ENCODE results near the gene NBAS. TPM values are rescaled to one million over a fixed set of nuclear protein-coding genes. Genes with fewer than 3 reads are reported as not detected.

The NBAS gene
- total RNA-seq, 1 experiment from 2014 or later = 36.3 TPM

GRCh38 chr2:15278296-15278695 lies 282.8 kb downstream of the NBAS start:
- Histone ChIP-seq H3K27ac (ENCODE audit: low read length) (no peak overlapping the region), H3K27me3 (ENCODE audit: control insufficient read depth, insufficient read depth, low read length) (no peaks in the 10 kb centered on the region), H3K4me3 (ENCODE audit: low read depth in 2 of 2, low read length in 2 of 2) (no peak overlapping the region), H3K36me3 (ENCODE audit: control insufficient read depth, insufficient read depth, low read length) (no peaks in the 10 kb centered on the region), H3K9me3 (ENCODE audit: control insufficient read depth, insufficient read depth, low read depth, low read length) (no peaks in the 10 kb centered on the region), H3K4me1 (ENCODE audit: control insufficient read depth, insufficient read depth, low read length) (no peaks in the 10 kb centered on the region)
- in situ Hi-C loops (cut with HindIII; ENCODE audit: low pct_unique_long_range_greater_than_20kb, low sequenced_read_pairs) (no loop called here), intact Hi-C loops (cut with micrococcal nuclease; ENCODE audit: unreplicated experiment) (no loop called here)
- no peak for ATAC-seq
- BruUV-seq (replicated peaks) = no TSS peak
- ChIA-PET CTCF (no interaction called here), POLR2A (no interaction called here)
- TF ChIP-seq TCF7L2 (IDR thresholded peaks at IDR 0.05; ENCODE audit: low read depth, low read length) = no peak
- TF ChIP-seq, protein P1, sequence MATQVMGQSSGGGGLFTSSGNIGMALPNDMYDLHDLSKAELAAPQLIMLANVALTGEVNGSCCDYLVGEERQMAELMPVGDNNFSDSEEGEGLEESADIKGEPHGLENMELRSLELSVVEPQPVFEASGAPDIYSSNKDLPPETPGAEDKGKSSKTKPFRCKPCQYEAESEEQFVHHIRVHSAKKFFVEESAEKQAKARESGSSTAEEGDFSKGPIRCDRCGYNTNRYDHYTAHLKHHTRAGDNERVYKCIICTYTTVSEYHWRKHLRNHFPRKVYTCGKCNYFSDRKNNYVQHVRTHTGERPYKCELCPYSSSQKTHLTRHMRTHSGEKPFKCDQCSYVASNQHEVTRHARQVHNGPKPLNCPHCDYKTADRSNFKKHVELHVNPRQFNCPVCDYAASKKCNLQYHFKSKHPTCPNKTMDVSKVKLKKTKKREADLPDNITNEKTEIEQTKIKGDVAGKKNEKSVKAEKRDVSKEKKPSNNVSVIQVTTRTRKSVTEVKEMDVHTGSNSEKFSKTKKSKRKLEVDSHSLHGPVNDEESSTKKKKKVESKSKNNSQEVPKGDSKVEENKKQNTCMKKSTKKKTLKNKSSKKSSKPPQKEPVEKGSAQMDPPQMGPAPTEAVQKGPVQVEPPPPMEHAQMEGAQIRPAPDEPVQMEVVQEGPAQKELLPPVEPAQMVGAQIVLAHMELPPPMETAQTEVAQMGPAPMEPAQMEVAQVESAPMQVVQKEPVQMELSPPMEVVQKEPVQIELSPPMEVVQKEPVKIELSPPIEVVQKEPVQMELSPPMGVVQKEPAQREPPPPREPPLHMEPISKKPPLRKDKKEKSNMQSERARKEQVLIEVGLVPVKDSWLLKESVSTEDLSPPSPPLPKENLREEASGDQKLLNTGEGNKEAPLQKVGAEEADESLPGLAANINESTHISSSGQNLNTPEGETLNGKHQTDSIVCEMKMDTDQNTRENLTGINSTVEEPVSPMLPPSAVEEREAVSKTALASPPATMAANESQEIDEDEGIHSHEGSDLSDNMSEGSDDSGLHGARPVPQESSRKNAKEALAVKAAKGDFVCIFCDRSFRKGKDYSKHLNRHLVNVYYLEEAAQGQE (IDR thresholded peaks at IDR 0.05; ENCODE audit: insufficient read depth in 1 of 2, low read depth in 2 of 2, low read length in 1 of 2) = no peak
- TF ChIP-seq SIN3A (IDR thresholded peaks at IDR 0.05; ENCODE audit: borderline replicate concordance, insufficient read depth, low read depth, low read length) = no peak
- no peak for TF ChIP-seq POLR2AphosphoS5 (IDR thresholded peaks at IDR 0.05; ENCODE audit: low read depth, low read length)
- DNase-seq (ENCODE audit: low read depth, low spot score) = no peak

DNA sequence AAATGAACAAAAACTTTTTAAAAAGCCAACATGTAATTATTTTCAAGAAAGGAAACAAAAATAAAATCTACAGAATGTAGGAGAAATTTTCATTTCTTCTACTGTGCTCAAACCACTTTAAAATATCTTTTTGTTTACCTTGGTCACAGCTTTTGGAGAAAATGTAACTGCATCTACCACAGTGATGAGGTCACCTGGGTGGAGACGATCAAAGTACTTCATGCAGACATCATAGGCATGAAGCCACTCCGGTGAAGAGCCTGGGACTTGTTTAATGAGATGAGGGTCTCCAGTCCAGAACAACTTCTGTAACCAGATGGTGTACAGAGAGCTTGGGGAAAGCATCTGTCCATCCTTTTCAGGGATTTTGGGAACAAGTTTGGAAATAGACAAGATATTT lies 285.8 kb downstream of the NBAS start:
- no peaks in the 10 kb centered on the region for H3K27me3 ChIP-seq (ENCODE audit: control insufficient read depth, insufficient read depth, low read length)
- in situ Hi-C loops (cut with HindIII; ENCODE audit: low pct_unique_long_range_greater_than_20kb, low sequenced_read_pairs) = no loop called here
- TF ChIP-seq POLR2AphosphoS5 (IDR thresholded peaks at IDR 0.05; ENCODE audit: low read depth, low read length) = no peak
- TF ChIP-seq, protein P2, sequence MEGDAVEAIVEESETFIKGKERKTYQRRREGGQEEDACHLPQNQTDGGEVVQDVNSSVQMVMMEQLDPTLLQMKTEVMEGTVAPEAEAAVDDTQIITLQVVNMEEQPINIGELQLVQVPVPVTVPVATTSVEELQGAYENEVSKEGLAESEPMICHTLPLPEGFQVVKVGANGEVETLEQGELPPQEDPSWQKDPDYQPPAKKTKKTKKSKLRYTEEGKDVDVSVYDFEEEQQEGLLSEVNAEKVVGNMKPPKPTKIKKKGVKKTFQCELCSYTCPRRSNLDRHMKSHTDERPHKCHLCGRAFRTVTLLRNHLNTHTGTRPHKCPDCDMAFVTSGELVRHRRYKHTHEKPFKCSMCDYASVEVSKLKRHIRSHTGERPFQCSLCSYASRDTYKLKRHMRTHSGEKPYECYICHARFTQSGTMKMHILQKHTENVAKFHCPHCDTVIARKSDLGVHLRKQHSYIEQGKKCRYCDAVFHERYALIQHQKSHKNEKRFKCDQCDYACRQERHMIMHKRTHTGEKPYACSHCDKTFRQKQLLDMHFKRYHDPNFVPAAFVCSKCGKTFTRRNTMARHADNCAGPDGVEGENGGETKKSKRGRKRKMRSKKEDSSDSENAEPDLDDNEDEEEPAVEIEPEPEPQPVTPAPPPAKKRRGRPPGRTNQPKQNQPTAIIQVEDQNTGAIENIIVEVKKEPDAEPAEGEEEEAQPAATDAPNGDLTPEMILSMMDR (IDR thresholded peaks at IDR 0.05) = no peak
- no peak for TF ChIP-seq TCF7L2 (IDR thresholded peaks at IDR 0.05; ENCODE audit: low read depth, low read length)
- TF ChIP-seq, protein P1 (IDR thresholded peaks at IDR 0.05; ENCODE audit: insufficient read depth in 1 of 2, low read depth in 2 of 2, low read length in 1 of 2) = no peak
- no peak for TF ChIP-seq SIN3A (IDR thresholded peaks at IDR 0.05; ENCODE audit: borderline replicate concordance, insufficient read depth, low read depth, low read length)
- H3K4me3 ChIP-seq (ENCODE audit: low read depth in 2 of 2, low read length in 2 of 2) = no peak overlapping the region
- H3K9me3 ChIP-seq (ENCODE audit: control insufficient read depth, insufficient read depth, low read depth, low read length) = no peaks in the 10 kb centered on the region
- no peak for DNase-seq (ENCODE audit: low read depth, low spot score)
- H3K27ac ChIP-seq (ENCODE audit: low read length) = no peak overlapping the region
- no peak for ATAC-seq
- BruUV-seq (replicated peaks) = no TSS peak
- ChIA-PET CTCF (no interaction called here), POLR2A (no interaction called here)
- H3K4me1 ChIP-seq (ENCODE audit: control insufficient read depth, insufficient read depth, low read length) = no peaks in the 10 kb centered on the region
- H3K36me3 ChIP-seq (ENCODE audit: control insufficient read depth, insufficient read depth, low read length) = no peaks in the 10 kb centered on the region
- intact Hi-C loops (cut with micrococcal nuclease; ENCODE audit: unreplicated experiment) = no loop called here

All from Panc1 (cell line).